ENCODE results near the gene STAM. TPM values are rescaled to one million over a fixed set of nuclear protein-coding genes. Genes with fewer than 3 reads are reported as not detected.

The STAM gene
- total and polyA plus RNA-seq, 2 donors (not counting 3 experiments of a cell fraction or from before 2014, with no cell fraction given) = 17.7 to 20.0 TPM

DNA sequence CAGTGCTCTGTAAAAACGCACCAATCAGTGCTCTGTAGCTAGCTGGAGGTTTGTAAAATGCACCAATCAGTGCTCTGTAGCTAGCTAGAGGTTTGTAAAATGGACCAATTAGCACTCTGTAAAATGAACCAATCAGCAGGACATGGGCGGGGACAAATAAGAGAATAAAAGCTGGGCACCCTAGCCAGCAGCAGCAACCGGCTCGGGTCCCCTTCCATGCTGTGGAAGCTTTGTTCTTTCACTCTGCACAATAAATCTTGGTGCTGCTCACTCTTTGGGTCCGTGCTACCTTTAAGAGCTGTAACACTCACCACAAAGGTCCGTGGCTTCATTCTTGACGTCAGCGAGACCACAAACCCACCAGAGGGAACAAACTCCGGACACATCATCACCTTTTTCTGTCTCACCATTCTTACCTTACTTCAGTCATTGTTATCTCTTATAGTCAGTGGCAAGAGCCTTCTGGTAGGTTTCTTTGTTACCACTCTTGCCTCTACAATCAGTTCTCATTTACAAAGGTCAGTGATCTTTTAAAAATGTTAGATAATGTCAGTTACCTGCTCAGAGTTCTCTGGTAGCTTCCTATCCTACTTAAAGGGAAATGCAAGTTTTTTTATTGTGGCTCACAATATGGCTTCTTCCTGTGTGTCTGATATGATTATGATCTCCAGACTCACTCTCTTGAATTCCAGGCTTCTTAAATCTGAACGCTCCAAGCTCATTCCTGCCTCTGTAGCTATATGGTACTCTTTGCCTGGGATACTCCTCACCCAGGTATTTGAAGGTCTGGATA, 4.5 kb downstream of the STAM start:
- dilution Hi-C loops (cut with MboI; ENCODE audit: extremely low pct_ligation_motif_present, low sequenced_read_pairs) = no loop called here
- Histone ChIP-seq H3K4me2 (ENCODE audit: insufficient read depth, low read length) (no peak overlapping the region), H4K20me1 (replicated peaks; ENCODE audit: control insufficient read depth, extremely low read depth, insufficient read depth, low read length) (no peaks in the 10 kb centered on the region), H3K9me1 (replicated peaks; ENCODE audit: control insufficient read depth, extremely low read depth, insufficient read depth, low read length) (no peaks in the 10 kb centered on the region), H2AFZ (ENCODE audit: low read depth, low read length) (no peak overlapping the region), H3K27ac (ENCODE audit: insufficient read depth, low read depth, low read length) (no peak overlapping the region), H3K4me1 (ENCODE audit: control insufficient read depth, extremely low read depth, insufficient read depth, low read length) (peaks cover 16% of the 10 kb centered on the region), H3K4me3 (replicated peaks in 1 of 3; ENCODE audit: insufficient read depth in 1 of 3, low read depth in 1 of 3, low read length in 3 of 3) (no peak overlapping the region), H3K9me3 (replicated peaks; ENCODE audit: control insufficient read depth, insufficient read depth, low read length) (no peaks in the 10 kb centered on the region), H3K79me2 (ENCODE audit: control insufficient read depth, insufficient read depth, low read length) (peaks cover 88% of the 10 kb centered on the region), H3K27me3 (ENCODE audit: control insufficient read depth in 2 of 2, insufficient read depth in 2 of 2, low read length in 2 of 2) (no peaks in the 10 kb centered on the region), H3K36me3 (ENCODE audit: control insufficient read depth in 2 of 2, extremely low read depth in 1 of 2, insufficient read depth in 2 of 2, low read length in 2 of 2) (peaks cover 0 to 2% of the 10 kb centered on the region in 2 experiments), H3K9ac (replicated peaks; ENCODE audit: extremely low read depth, insufficient read depth, low read length) (no peak overlapping the region)
- ChIA-PET CTCF (no interaction called here), POLR2A (no interaction called here)
- FAIRE-seq = no peak
- TF ChIP-seq JUN (IDR thresholded peaks at IDR 0.05; ENCODE audit: borderline replicate concordance, insufficient read depth, insufficient read length, low read depth) (no peak), GATA2 (IDR thresholded peaks at IDR 0.05; ENCODE audit: insufficient read depth, insufficient read length, low read depth, low read length) (no peak), POLR2AphosphoS5 (IDR thresholded peaks at IDR 0.05; ENCODE audit: insufficient read depth, low read depth, low read length) (no peak), EZH2 (IDR thresholded peaks at IDR 0.05; ENCODE audit: borderline replicate concordance, low read depth, low read length, severe bottlenecking) (no peak)
- DNase-seq (ENCODE audit: low read depth, low spot score) = no peak
- BruUV-seq (replicated peaks) = no TSS peak
- intact Hi-C loops (cut with micrococcal nuclease) = no loop called here

DNA sequence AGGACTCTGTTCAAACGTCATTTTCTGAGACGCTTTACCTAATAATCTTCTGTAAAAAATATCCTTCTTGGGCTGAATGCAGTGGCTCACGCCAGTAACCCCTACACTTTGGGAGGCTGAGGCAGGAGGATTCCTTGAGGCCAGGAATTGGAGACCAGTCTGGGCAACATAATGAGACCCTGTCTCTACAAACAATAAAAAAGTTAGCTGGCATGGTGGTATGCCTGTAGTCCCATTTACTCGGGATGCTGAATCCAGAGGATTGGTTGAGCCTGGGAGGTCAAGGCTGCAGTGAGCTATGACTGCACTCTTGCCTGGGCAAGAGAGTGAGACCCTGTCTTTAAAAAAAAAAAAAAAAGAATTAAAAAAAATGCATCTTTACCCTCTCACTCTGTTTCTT, 5.1 kb downstream of the STAM start:
- BruUV-seq (replicated peaks) = no TSS peak
- Histone ChIP-seq H4K20me1 (replicated peaks; ENCODE audit: control insufficient read depth, extremely low read depth, insufficient read depth, low read length) (no peaks in the 10 kb centered on the region), H3K9me1 (replicated peaks; ENCODE audit: control insufficient read depth, extremely low read depth, insufficient read depth, low read length) (no peaks in the 10 kb centered on the region), H3K36me3 (ENCODE audit: control insufficient read depth in 2 of 2, extremely low read depth in 1 of 2, insufficient read depth in 2 of 2, low read length in 2 of 2) (peaks cover 0 to 2% of the 10 kb centered on the region in 2 experiments), H3K27me3 (ENCODE audit: control insufficient read depth in 2 of 2, insufficient read depth in 2 of 2, low read length in 2 of 2) (no peaks in the 10 kb centered on the region), H3K9me3 (replicated peaks; ENCODE audit: control insufficient read depth, insufficient read depth, low read length) (no peaks in the 10 kb centered on the region), H3K9ac (replicated peaks; ENCODE audit: extremely low read depth, insufficient read depth, low read length) (no peak overlapping the region), H3K4me3 (replicated peaks in 1 of 3; ENCODE audit: insufficient read depth in 1 of 3, low read depth in 1 of 3, low read length in 3 of 3) (no peak overlapping the region), H2AFZ (ENCODE audit: low read depth, low read length) (no peak overlapping the region), H3K4me1 (ENCODE audit: control insufficient read depth, extremely low read depth, insufficient read depth, low read length) (peaks cover 16% of the 10 kb centered on the region), H3K4me2 (ENCODE audit: insufficient read depth, low read length) (no peak overlapping the region), H3K27ac (ENCODE audit: insufficient read depth, low read depth, low read length) (no peak overlapping the region), H3K79me2 (ENCODE audit: control insufficient read depth, insufficient read depth, low read length) (peaks cover 93% of the 10 kb centered on the region)
- FAIRE-seq (no peak), DNase-seq (ENCODE audit: low read depth, low spot score) (no peak)
- dilution Hi-C loops (cut with MboI; ENCODE audit: extremely low pct_ligation_motif_present, low sequenced_read_pairs) (no loop called here), intact Hi-C loops (cut with micrococcal nuclease) (no loop called here)
- ChIA-PET POLR2A (no interaction called here), CTCF (no interaction called here)
- TF ChIP-seq GATA2 (IDR thresholded peaks at IDR 0.05; ENCODE audit: insufficient read depth, insufficient read length, low read depth, low read length) (no peak), MYC (IDR thresholded peaks at IDR 0.05; ENCODE audit: low read depth, low read length) (no peak), POLR2A (IDR thresholded peaks at IDR 0.05; ENCODE audit: low read depth, low read length) (no peak), JUN (IDR thresholded peaks at IDR 0.05; ENCODE audit: borderline replicate concordance, insufficient read depth, insufficient read length, low read depth) (no peak)
- TF ChIP-seq, protein P1, sequence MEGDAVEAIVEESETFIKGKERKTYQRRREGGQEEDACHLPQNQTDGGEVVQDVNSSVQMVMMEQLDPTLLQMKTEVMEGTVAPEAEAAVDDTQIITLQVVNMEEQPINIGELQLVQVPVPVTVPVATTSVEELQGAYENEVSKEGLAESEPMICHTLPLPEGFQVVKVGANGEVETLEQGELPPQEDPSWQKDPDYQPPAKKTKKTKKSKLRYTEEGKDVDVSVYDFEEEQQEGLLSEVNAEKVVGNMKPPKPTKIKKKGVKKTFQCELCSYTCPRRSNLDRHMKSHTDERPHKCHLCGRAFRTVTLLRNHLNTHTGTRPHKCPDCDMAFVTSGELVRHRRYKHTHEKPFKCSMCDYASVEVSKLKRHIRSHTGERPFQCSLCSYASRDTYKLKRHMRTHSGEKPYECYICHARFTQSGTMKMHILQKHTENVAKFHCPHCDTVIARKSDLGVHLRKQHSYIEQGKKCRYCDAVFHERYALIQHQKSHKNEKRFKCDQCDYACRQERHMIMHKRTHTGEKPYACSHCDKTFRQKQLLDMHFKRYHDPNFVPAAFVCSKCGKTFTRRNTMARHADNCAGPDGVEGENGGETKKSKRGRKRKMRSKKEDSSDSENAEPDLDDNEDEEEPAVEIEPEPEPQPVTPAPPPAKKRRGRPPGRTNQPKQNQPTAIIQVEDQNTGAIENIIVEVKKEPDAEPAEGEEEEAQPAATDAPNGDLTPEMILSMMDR (IDR thresholded peaks at IDR 0.05; ENCODE audit: extremely low read depth in 1 of 2, insufficient read depth in 1 of 2, low read depth in 1 of 2, low read length in 2 of 2) = no peak
